Spinal cord (tissue), 10 donors: ENCODE results near the gene NUTF2. TPM values are rescaled to one million over a fixed set of nuclear protein-coding genes. Genes with fewer than 3 reads are reported as not detected.
"Not testable (repeated sequence)": the region's sequence is repeated elsewhere in the genome, so short reads cannot be mapped to it uniquely, and the experiment has no call there.

Source experiments
- DNase-seq, 6 donors: peaks; one replicate each; pipeline versions ENCODE4 v3.0.0 to v3.0.0-alpha.2; 2013 to 2015; ENCODE audit warnings: low spot score in 6 of 6, low read depth in 4 of 6
- H3K27ac ChIP-seq: one replicate; pipeline ENCODE4 v1.5.1; 2013; ENCODE audit warnings: low read depth, low read length, control low read depth
- H3K27me3 ChIP-seq: one replicate; pipeline ENCODE4 v1.6.1; 2013; ENCODE audit warnings: low read length; ENCODE audit not compliant: control insufficient read depth, insufficient read depth
- H3K36me3 ChIP-seq: one replicate; pipeline ENCODE4 v1.6.1; 2013; ENCODE audit warnings: low read length; ENCODE audit not compliant: control insufficient read depth, insufficient read depth
- H3K4me1 ChIP-seq: one replicate; pipeline ENCODE4 v1.6.1; 2013; ENCODE audit warnings: low read length; ENCODE audit not compliant: control insufficient read depth, insufficient read depth
- H3K4me3 ChIP-seq: one replicate; pipeline ENCODE4 v1.5.1; 2013; ENCODE audit warnings: low read depth, low read length, control low read depth
- H3K9me3 ChIP-seq: one replicate; pipeline ENCODE4 v1.6.1; 2013; ENCODE audit warnings: low read length; ENCODE audit not compliant: control insufficient read depth, insufficient read depth
- WGBS: methylation state at CpG from one replicate; pipeline ENCODE4 v1.1.5; 2013; ENCODE audit warnings: missing lambda C conversion rate; ENCODE audit not compliant: insufficient coverage; 5-methylcytosine and 5-hydroxymethylcytosine counted together
- polyA plus RNA-seq, 2 donors: library from polyadenylated mRNA; unstranded; fragments of 120-200 nt; gene quantifications; one replicate each; pipeline ENCODE4 v1.2.1, GENCODE V29; 2013; ENCODE audit not compliant: insufficient read length in 2 of 2
- total RNA-seq, 2 donors: library from RNA; depleted of rRNA in 1 of 2; stranded (reverse); fragments of 120-200 nt in 1 of 2; fragments of >200 nt in 1 of 2; gene quantifications; one replicate each; pipeline versions ENCODE4 v1.2.3 to v1.2.4, GENCODE V29; 2013 to 2014
- donor health status: healthy.

The NUTF2 gene
- total and polyA plus RNA-seq, 4 donors = 47.7 to 150 (median 110) TPM

GRCh38 chr16:67910158-67910557, 63.4 kb downstream of the NUTF2 start:
- H3K27ac ChIP-seq = peak overlapping the region; percentile 63
- H3K4me1 ChIP-seq = peaks cover 14% of the 10 kb centered on the region
- H3K36me3 ChIP-seq = peaks cover 41% of the 10 kb centered on the region
- no peak overlapping the region for H3K4me3 ChIP-seq
- no peaks in the 10 kb centered on the region for H3K9me3 ChIP-seq
- H3K27me3 ChIP-seq = no peaks in the 10 kb centered on the region
- peak in 2 of 6 donors; percentile 60 to 75 for DNase-seq
- 0% methylated on average over 1 of the region's 2 CpGs for WGBS

DNA sequence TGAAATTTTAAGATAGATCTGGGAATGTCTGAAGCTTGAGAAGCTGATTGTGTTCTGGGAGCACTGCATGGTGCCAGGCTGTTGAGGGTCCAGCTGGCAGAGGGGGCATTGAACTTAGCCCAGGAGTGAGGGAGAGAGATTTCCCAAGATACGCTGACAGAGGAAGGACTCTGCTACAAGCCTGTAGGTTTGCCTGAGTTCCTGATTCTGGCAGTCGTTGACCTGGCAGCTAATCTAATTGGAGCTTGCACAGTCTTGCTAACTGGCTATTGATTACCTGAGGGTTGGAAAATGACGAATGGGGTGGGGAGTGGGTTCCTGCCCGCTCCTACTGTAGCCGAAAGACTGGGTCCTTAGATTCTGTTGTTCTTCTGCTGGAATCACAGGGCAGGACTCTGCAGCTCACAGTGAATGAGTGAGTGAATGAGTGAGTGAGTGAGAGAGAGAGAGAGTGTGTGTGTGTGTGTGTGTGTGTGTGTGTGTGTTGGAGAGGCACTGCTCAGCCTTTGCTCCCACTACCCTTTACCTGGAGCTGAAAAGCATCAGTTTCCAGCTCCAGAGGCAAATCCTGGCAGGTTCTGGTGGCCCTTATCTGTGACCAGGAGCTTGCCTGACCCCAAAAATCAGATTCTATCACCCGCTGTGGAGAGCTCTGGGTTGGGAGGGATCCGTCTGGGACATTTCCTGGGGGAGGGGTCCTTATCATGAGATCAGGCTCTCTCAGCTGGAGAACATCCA, 68.2 kb downstream of the NUTF2 start:
- no peaks in the 10 kb centered on the region for H3K27me3 ChIP-seq
- H3K4me1 ChIP-seq = peaks cover 48% of the 10 kb centered on the region
- 85% methylated on average over 5 of the region's 7 CpGs for WGBS
- no peak overlapping the region for H3K4me3 ChIP-seq
- peak overlapping the region; percentile 10 for H3K27ac ChIP-seq
- H3K36me3 ChIP-seq = peaks cover 53% of the 10 kb centered on the region
- no peak for DNase-seq
- no peaks in the 10 kb centered on the region for H3K9me3 ChIP-seq

DNA sequence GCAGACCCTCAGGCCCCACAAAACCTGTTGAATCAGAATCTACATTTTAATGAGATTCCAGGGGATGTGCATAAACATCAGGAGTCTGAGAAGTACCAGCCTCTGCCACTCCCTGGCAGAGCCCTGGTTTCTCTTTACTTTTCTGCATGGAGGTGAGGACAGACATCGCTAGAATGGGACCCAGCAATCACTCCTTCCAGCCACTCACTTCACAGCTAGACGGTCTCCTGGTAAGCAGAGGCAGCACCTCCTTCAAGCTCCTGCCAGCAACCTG, 68.7 kb downstream of the NUTF2 start:
- DNase-seq, H3K27me3 ChIP-seq, H3K4me3 ChIP-seq, H3K9me3 ChIP-seq: not testable (repeated sequence)
- Histone ChIP-seq H3K36me3 (peaks cover 50% of the 10 kb centered on the region), H3K4me1 (peaks cover 48% of the 10 kb centered on the region), H3K27ac (peak overlapping the region; percentile 69)
- no CpG with 5 or more reads among the region's 2 CpGs for WGBS

DNA sequence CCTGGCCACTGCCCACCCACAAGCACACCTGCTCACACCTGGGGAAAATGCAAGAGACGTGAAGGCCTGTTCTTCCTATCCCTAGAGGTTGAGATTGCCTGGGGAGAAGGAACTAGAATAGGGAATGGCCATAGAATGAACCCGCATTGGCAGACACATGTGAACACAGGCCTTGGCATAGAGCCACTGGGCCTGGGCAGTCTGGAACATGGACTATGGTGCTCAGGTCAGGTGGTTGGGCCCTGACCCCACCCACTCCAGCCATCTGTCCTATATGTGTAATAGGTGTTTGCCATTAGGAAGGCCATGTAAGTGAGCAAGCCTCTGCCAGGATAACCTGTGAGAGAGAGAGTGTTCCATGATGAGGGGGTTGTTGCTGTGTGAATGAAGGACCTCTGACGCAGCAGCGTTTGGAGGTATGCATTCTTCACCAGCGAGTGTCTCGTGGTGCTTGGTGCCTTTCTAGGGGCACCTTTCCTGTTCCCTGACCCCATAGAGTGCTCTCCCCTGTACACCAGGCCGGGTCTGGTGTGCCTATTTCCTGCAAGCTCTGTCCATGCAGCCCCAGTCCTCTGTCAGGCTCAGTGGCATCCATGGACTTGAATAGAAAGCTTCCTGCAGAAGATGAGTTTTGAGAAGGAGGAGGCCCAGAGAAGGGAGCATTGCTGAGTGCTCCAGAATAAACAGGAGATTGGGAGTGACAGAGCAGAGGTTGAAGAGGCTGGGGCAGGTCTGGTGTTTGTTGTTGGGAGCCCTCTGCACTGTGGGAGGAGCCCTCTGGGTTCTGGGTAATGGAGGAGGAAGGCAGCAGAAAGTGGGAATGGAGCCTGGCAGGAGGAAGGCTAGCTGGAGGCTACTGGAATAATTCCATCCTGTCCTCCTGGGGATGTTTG, 69.3 kb downstream of the NUTF2 start:
- peak overlapping the region; percentile 69 for H3K27ac ChIP-seq
- 87% methylated on average over 3 of the region's 7 CpGs for WGBS
- H3K9me3 ChIP-seq = no peaks in the 10 kb centered on the region
- no peaks in the 10 kb centered on the region for H3K27me3 ChIP-seq
- H3K4me3 ChIP-seq = no peak overlapping the region
- peaks cover 48% of the 10 kb centered on the region for H3K4me1 ChIP-seq
- peaks cover 47% of the 10 kb centered on the region for H3K36me3 ChIP-seq
- DNase-seq = no peak

GRCh38 chr16:67917140-67917851, 70.6 kb downstream of the NUTF2 start:
- WGBS = 48% methylated on average over 5 of the region's 6 CpGs
- Histone ChIP-seq H3K27me3 (no peaks in the 10 kb centered on the region), H3K36me3 (peaks cover 38% of the 10 kb centered on the region), H3K4me3 (no peak overlapping the region), H3K9me3 (no peaks in the 10 kb centered on the region), H3K4me1 (peaks cover 48% of the 10 kb centered on the region), H3K27ac (peak overlapping the region; percentile 69)
- peak in 4 of 6 donors; percentile 33 to 85 (median 46) for DNase-seq

GRCh38 chr16:67917852-67918236, 71.1 kb downstream of the NUTF2 start:
- DNase-seq = no peak
- H3K36me3 ChIP-seq = peaks cover 40% of the 10 kb centered on the region
- H3K9me3 ChIP-seq = no peaks in the 10 kb centered on the region
- peak overlapping the region; percentile 69 for H3K27ac ChIP-seq
- H3K4me1 ChIP-seq = peaks cover 51% of the 10 kb centered on the region
- H3K27me3 ChIP-seq = no peaks in the 10 kb centered on the region
- WGBS = 90% methylated on average over 3 of the region's 4 CpGs
- H3K4me3 ChIP-seq = no peak overlapping the region

GRCh38 chr16:67919622-67920221, 73.0 kb downstream of the NUTF2 start:
- Histone ChIP-seq H3K4me3 (no peak overlapping the region), H3K4me1 (peaks cover 67% of the 10 kb centered on the region), H3K27me3 (no peaks in the 10 kb centered on the region), H3K27ac (peak overlapping the region; percentile 25), H3K36me3 (peaks cover 53% of the 10 kb centered on the region), H3K9me3 (no peaks in the 10 kb centered on the region)
- DNase-seq = no peak
- WGBS = 91% methylated on average over 5 of the region's 6 CpGs
